OCI-LY7 (cell line): Measurements from ENCODE around the gene NEBL. TPM values are rescaled to one million over a fixed set of nuclear protein-coding genes. Genes with fewer than 3 reads are reported as not detected.
"Not testable (repeated sequence)": the region's sequence is repeated elsewhere in the genome, so short reads cannot be mapped to it uniquely, and the experiment has no call there.

Experiments
- BruUV-seq: library from RNA; stranded (reverse); fragments of 400-500 nt; replicated peaks from 2 replicates; lab custom pipeline; 2021; lab: Mats Ljungman, UMichigan
- CTCF ChIA-PET: fragments of 300-600 bp; sonication (Branson Sonifier 250); formaldehyde crosslinking; loops from one replicate; lab custom pipeline; 2022; ENCODE audit warnings: antibody characterized with exemption; ENCODE audit not compliant: unreplicated experiment; lab: Charles Lee
- POLR2A ChIA-PET: fragments of 300-600 bp; sonication (Branson Sonifier 250); formaldehyde crosslinking; loops from one replicate; lab custom pipeline; 2022; ENCODE audit warnings: antibody characterized with exemption; lab: Charles Lee
- DNase-seq: peaks from one replicate; pipeline ENCODE4 v3.0.0-alpha.2; 2015; ENCODE audit warnings: low spot score
- H2AFZ ChIP-seq: fragments of 200-600 bp; sonication (generic), shearing (Covaris generic); 2 replicates; pipeline ENCODE4 v1.6.1; 2014; ENCODE audit warnings: mild to moderate bottlenecking, antibody characterized with exemption, low read length, moderate library complexity
- H3K27ac ChIP-seq: fragments of 200-600 bp; sonication (generic); 2 replicates; pipeline ENCODE4 v1.5.1; 2014; ENCODE audit warnings: mixed run types, low read depth, mild to moderate bottlenecking, moderate library complexity, low read length, inconsistent platforms; ENCODE audit not compliant: poor library complexity, severe bottlenecking
- H3K36me3 ChIP-seq: fragments of 200-600 bp; sonication (generic); 2 replicates; pipeline ENCODE4 v1.6.1; 2014; ENCODE audit warnings: mild to moderate bottlenecking, antibody characterized with exemption, low read length, moderate library complexity, mixed read lengths; ENCODE audit not compliant: insufficient read depth
- H3K4me1 ChIP-seq: fragments of 200-600 bp; sonication (generic); 2 replicates; pipeline ENCODE4 v1.5.1; 2014; ENCODE audit warnings: mild to moderate bottlenecking, low read length; ENCODE audit not compliant: insufficient read depth, poor library complexity, severe bottlenecking
- H3K4me2 ChIP-seq: fragments of 200-600 bp; sonication (generic); 2 replicates; pipeline ENCODE4 v1.6.1; 2014; ENCODE audit warnings: mild to moderate bottlenecking, low read length
- H3K4me3 ChIP-seq: fragments of 200-600 bp; sonication (generic); 2 replicates; pipeline ENCODE4 v1.5.1; 2014; ENCODE audit warnings: mild to moderate bottlenecking, low read depth, low read length; ENCODE audit not compliant: poor library complexity, severe bottlenecking
- H3K79me2 ChIP-seq: fragments of 200-600 bp; sonication (generic); 2 replicates; pipeline ENCODE4 v1.6.1; 2016; ENCODE audit warnings: low read depth, mild to moderate bottlenecking, low read length, moderate library complexity, mixed read lengths; ENCODE audit not compliant: insufficient read depth
- H3K9me2 ChIP-seq: fragments of 200-600 bp; sonication (generic); 2 replicates; pipeline ENCODE4 v1.6.1; 2016; ENCODE audit warnings: mild to moderate bottlenecking, low read length, mixed read lengths; ENCODE audit not compliant: insufficient read depth
- H3K9me3 ChIP-seq: fragments of 200-600 bp; sonication (generic); 2 replicates; pipeline ENCODE4 v1.6.1; 2014; ENCODE audit warnings: mild to moderate bottlenecking, mixed run types, low read length, mixed read lengths
- H4K20me1 ChIP-seq: fragments of 200-600 bp; sonication (generic); 2 replicates; pipeline ENCODE4 v1.6.1; 2014; ENCODE audit warnings: mild to moderate bottlenecking, antibody characterized with exemption, low read length, moderate library complexity, mixed read lengths; ENCODE audit not compliant: insufficient read depth
- CTCF ChIP-seq: fragments of 200-600 bp; sonication (generic); conservative IDR thresholded peaks from 2 replicates; pipeline ENCODE4 v1.5.1; 2014; ENCODE audit warnings: mild to moderate bottlenecking, antibody characterized with exemption, low read length, moderate library complexity, mixed read lengths
- EZH2phosphoT487 ChIP-seq: fragments of 200-600 bp; sonication (generic); IDR thresholded peaks from 2 replicates; pipeline ENCODE4 v1.6.1; 2018; ENCODE audit warnings: low read depth, borderline replicate concordance, mild to moderate bottlenecking, mixed run types, antibody characterized with exemption, low read length, moderate library complexity, mixed read lengths
- intact Hi-C: fragments of 100-400 bp; cut with micrococcal nuclease; formaldehyde crosslinking; loops from one replicate; pipeline ENCODE4 v1.10.0; 2022; ENCODE audit not compliant: unreplicated experiment
- total RNA-seq, 2 experiments: library from RNA; depleted of rRNA in 1 of 2; stranded (reverse); fragments of >200 nt in 1 of 2; shearing (Covaris generic) in 1 of 2; gene quantifications; 2 replicates each; pipeline ENCODE4 v1.2.3, GENCODE V29; 2014 to 2022

Gene NEBL
- total RNA-seq, 2 experiments from 2014 or later, result 1.1 TPM; not detected in 1

GRCh38 chr10:20944789-20945502, 47.8 kb upstream of the NEBL start:
- ChIA-PET POLR2A (no interaction called here), CTCF (no interaction called here)
- H3K4me2 ChIP-seq, result no peak overlapping the region
- H3K79me2 ChIP-seq, result no peaks in the 10 kb centered on the region
- no TSS peak for BruUV-seq
- peaks cover 20% of the 10 kb centered on the region for H3K4me1 ChIP-seq
- intact Hi-C loops, result no loop called here
- H3K36me3 ChIP-seq, result no peaks in the 10 kb centered on the region
- H4K20me1 ChIP-seq, result no peaks in the 10 kb centered on the region
- H3K9me3 ChIP-seq, result no peaks in the 10 kb centered on the region
- no peak for DNase-seq
- H3K27ac ChIP-seq, result no peak overlapping the region
- H3K9me2 ChIP-seq, result no peaks in the 10 kb centered on the region
- no peak overlapping the region for H3K4me3 ChIP-seq
- TF ChIP-seq EZH2phosphoT487 (no peak), CTCF (no peak)
- no peak overlapping the region for H2AFZ ChIP-seq

- BruUV-seq, POLR2A ChIA-PET, H4K20me1 ChIP-seq, H3K27ac ChIP-seq, H3K9me3 ChIP-seq, H3K4me2 ChIP-seq, DNase-seq, H3K79me2 ChIP-seq, H3K36me3 ChIP-seq, H2AFZ ChIP-seq, H3K4me3 ChIP-seq, H3K4me1 ChIP-seq, H3K9me2 ChIP-seq, CTCF ChIA-PET, intact Hi-C loops: not testable (repeated sequence)
Measured at GRCh38 chr10:20939414-20939813, 42.3 kb upstream of the NEBL start.

- no peak overlapping the region for H3K27ac ChIP-seq
- 0 out of 2 replicates have a peak, but pooled peaks cover 4% of the 10 kb centered on the region for H3K9me2 ChIP-seq
- CTCF ChIA-PET, result no interaction called here
- no peaks in the 10 kb centered on the region for H3K4me1 ChIP-seq
- TF ChIP-seq EZH2phosphoT487 (no peak), CTCF (no peak)
- H3K79me2 ChIP-seq, result no peaks in the 10 kb centered on the region
- no peaks in the 10 kb centered on the region for H3K36me3 ChIP-seq
- H2AFZ ChIP-seq, result no peak overlapping the region
- no TSS peak for BruUV-seq
- H3K4me3 ChIP-seq, result no peak overlapping the region
- intact Hi-C loops, result no loop called here
- no peak overlapping the region for H3K4me2 ChIP-seq
- no peaks in the 10 kb centered on the region for H4K20me1 ChIP-seq
- no peaks in the 10 kb centered on the region for H3K9me3 ChIP-seq
- POLR2A ChIA-PET, result interaction anchor here (0.8 to 2.2 kb wide), 4 partner anchors 10 to 47 kb away, joined by 5 to 6 read pairs (median 6); no protein-coding TSS in a partner anchor
- no peak for DNase-seq
Measured at GRCh38 chr10:20936396-20936795, 39.3 kb upstream of the NEBL start.
